SK-N-SH treated with all-trans-retinoic acid at 6 μM for 48 hours (cell line): ENCODE results near the gene CDR2L.
A peak's percentile ranks its signal among the peaks of the same experiment; 100 is the strongest.

ENCODE experiments used
- ATAC-seq: fragments of 200-7000 bp; cut with Tn5 transposase; 3 replicates; pipeline ENCODE4 v1.9.1; 2020; ENCODE audit warnings: mild to moderate bottlenecking, moderate library complexity
- ARNTL ChIP-seq: fragments of 450-650 bp; formaldehyde crosslinking; IDR thresholded peaks from 2 replicates; pipeline ENCODE4 v1.5.0; 2020; ENCODE audit warnings: low read depth, mild to moderate bottlenecking, moderate library complexity, borderline replicate concordance
- BACH2 ChIP-seq: fragments of 250-450 bp; sonication (Bioruptor Pico); IDR thresholded peaks from 2 replicates; pipeline ENCODE4 v1.9.0; 2021; ENCODE audit warnings: mild to moderate bottlenecking, borderline replicate concordance
- CSDC2 ChIP-seq: fragments of 250-450 bp; sonication (Bioruptor Pico); IDR thresholded peaks from 2 replicates; pipeline ENCODE4 v1.5.0; 2020; ENCODE audit warnings: mild to moderate bottlenecking, moderate library complexity
- ESRRG ChIP-seq: fragments of 250-450 bp; sonication (Bioruptor Pico); IDR thresholded peaks from 2 replicates; pipeline ENCODE4 v1.6.1; 2021; ENCODE audit warnings: mild to moderate bottlenecking
- GLIS3 ChIP-seq: fragments of 250-450 bp; sonication (Bioruptor Pico); IDR thresholded peaks from 2 replicates; pipeline ENCODE4 v1.5.0; 2020; ENCODE audit warnings: mild to moderate bottlenecking, moderate library complexity
- PATZ1 ChIP-seq: fragments of 250-450 bp; sonication (Bioruptor Pico); IDR thresholded peaks from 2 replicates; pipeline ENCODE4 v1.8.0; 2020; ENCODE audit warnings: mild to moderate bottlenecking, moderate library complexity, borderline replicate concordance
- PPARA ChIP-seq: fragments of 250-450 bp; sonication (Bioruptor Pico); IDR thresholded peaks from 2 replicates; pipeline ENCODE4 v1.5.0; 2020; ENCODE audit warnings: mild to moderate bottlenecking, borderline replicate concordance
- RARB ChIP-seq: fragments of 250-450 bp; sonication (Bioruptor Pico); IDR thresholded peaks from 2 replicates; pipeline ENCODE4 v1.8.0; 2021; ENCODE audit warnings: mild to moderate bottlenecking, moderate library complexity
- SNAI2 ChIP-seq: fragments of 250-450 bp; sonication (Bioruptor Pico); IDR thresholded peaks from 2 replicates; pipeline ENCODE4 v1.5.0; 2020; ENCODE audit warnings: mild to moderate bottlenecking, moderate library complexity
- TCF4 ChIP-seq: fragments of 250-450 bp; sonication (Bioruptor Pico); IDR thresholded peaks from 2 replicates; pipeline ENCODE4 v1.8.0; 2021; ENCODE audit warnings: mild to moderate bottlenecking, moderate library complexity, borderline replicate concordance
- TOX ChIP-seq: fragments of 250-450 bp; sonication (Bioruptor Pico); IDR thresholded peaks from 2 replicates; pipeline ENCODE4 v1.8.0; 2021; ENCODE audit warnings: mild to moderate bottlenecking, moderate library complexity, borderline replicate concordance
- TSHZ2 ChIP-seq: fragments of 250-450 bp; sonication (Bioruptor Pico); IDR thresholded peaks from 2 replicates; pipeline ENCODE4 v1.5.0; 2020; ENCODE audit warnings: mild to moderate bottlenecking, moderate library complexity
- ZC3H10 ChIP-seq: fragments of 250-450 bp; sonication (Bioruptor Pico); IDR thresholded peaks from 2 replicates; pipeline ENCODE4 v1.5.1; 2021; ENCODE audit warnings: mild to moderate bottlenecking, moderate library complexity
- ZFP3 ChIP-seq: fragments of 250-450 bp; sonication (Bioruptor Pico); IDR thresholded peaks from 2 replicates; pipeline ENCODE4 v1.5.0; 2020; ENCODE audit warnings: mild to moderate bottlenecking, moderate library complexity
- ZFP30 ChIP-seq: fragments of 450-650 bp; formaldehyde crosslinking; IDR thresholded peaks from 2 replicates; pipeline ENCODE4 v1.5.0; 2022; ENCODE audit warnings: mild to moderate bottlenecking, moderate library complexity
- ZNF565 ChIP-seq: fragments of 450-650 bp; formaldehyde crosslinking; conservative IDR thresholded peaks from 2 replicates; pipeline ENCODE4 v1.5.0; 2020; ENCODE audit warnings: low read depth, mild to moderate bottlenecking, moderate library complexity
- TF ChIP-seq, protein P1 (sequence below): fragments of 250-450 bp; sonication (Bioruptor Pico); IDR thresholded peaks from 2 replicates; pipeline ENCODE4 v1.5.1; 2021; ENCODE audit warnings: mild to moderate bottlenecking, moderate library complexity
- TF ChIP-seq, protein P2 (sequence below): fragments of 250-450 bp; sonication (Bioruptor Pico); IDR thresholded peaks from 2 replicates; pipeline ENCODE4 v1.8.0; 2021; ENCODE audit warnings: low read depth, mild to moderate bottlenecking, moderate library complexity, borderline replicate concordance

Gene CDR2L

DNA sequence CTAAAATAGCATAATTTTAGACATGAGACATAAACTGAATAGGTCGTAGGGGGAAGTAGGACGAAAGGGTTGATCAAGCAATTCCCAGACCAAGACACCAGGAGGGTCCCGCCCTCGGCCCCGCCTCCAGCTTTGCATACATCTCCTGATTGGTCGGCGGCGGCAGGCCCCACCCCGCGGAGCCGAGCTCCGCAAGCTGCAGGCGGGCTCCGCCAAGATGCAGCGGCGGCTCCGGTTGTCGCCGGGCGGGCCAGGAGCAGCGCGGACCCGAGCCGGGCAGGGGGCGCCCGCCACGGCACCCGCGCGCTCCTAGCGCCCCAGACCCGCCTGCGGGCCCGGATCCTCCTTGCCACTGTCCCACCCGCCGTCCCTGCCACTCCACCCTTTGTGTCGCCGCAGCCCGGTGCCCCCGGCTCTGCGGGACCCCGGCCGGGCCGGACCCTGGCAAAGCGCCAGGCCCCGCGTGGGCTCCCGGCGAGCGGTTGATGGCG, at the start of gene CDR2L:
Gene CDR2L, plus strand, starts transcription at position 215 of the 491 bp plus-strand sequence. CDS start 412 bp downstream, outside the sequence.
- TF ChIP-seq CSDC2 (CRISPR knock-in tag) = peak; percentile 41; the same call in 1 of the 2 replicates
- TF ChIP-seq TSHZ2 (CRISPR knock-in tag) = 0 out of 2 replicates have a peak, but pooled peaks have one; percentile 12
- no peak for TF ChIP-seq ESRRG
- peak; percentile 90 for ATAC-seq

GRCh38 chr17:74938194-74938950, 49.1 kb upstream of the CDR2L start:
- TF ChIP-seq TSHZ2 (CRISPR knock-in tag) (no peak), BACH2 (CRISPR knock-in tag) (no peak), ESRRG (no peak), ARNTL (CRISPR knock-in tag) (no peak), PATZ1 (CRISPR knock-in tag) (no peak), TCF4 (CRISPR knock-in tag) (no peak), SNAI2 (no peak), ZFP3 (no peak), ZNF565 (CRISPR knock-in tag) (no peak), RARB (CRISPR knock-in tag) (no peak), PPARA (CRISPR knock-in tag) (no peak), TOX (CRISPR knock-in tag) (no peak), GLIS3 (no peak)
- TF ChIP-seq, protein P1, sequence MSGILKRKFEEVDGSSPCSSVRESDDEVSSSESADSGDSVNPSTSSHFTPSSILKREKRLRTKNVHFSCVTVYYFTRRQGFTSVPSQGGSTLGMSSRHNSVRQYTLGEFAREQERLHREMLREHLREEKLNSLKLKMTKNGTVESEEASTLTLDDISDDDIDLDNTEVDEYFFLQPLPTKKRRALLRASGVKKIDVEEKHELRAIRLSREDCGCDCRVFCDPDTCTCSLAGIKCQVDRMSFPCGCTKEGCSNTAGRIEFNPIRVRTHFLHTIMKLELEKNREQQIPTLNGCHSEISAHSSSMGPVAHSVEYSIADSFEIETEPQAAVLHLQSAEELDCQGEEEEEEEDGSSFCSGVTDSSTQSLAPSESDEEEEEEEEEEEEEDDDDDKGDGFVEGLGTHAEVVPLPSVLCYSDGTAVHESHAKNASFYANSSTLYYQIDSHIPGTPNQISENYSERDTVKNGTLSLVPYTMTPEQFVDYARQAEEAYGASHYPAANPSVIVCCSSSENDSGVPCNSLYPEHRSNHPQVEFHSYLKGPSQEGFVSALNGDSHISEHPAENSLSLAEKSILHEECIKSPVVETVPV (CRISPR knock-in tag) = no peak
- TF ChIP-seq, protein P2, sequence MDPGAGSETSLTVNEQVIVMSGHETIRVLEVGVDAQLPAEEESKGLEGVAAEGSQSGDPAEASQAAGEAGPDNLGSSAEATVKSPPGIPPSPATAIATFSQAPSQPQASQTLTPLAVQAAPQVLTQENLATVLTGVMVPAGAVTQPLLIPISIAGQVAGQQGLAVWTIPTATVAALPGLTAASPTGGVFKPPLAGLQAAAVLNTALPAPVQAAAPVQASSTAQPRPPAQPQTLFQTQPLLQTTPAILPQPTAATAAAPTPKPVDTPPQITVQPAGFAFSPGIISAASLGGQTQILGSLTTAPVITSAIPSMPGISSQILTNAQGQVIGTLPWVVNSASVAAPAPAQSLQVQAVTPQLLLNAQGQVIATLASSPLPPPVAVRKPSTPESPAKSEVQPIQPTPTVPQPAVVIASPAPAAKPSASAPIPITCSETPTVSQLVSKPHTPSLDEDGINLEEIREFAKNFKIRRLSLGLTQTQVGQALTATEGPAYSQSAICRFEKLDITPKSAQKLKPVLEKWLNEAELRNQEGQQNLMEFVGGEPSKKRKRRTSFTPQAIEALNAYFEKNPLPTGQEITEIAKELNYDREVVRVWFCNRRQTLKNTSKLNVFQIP (CRISPR knock-in tag) = no peak
- ATAC-seq = no peak

DNA sequence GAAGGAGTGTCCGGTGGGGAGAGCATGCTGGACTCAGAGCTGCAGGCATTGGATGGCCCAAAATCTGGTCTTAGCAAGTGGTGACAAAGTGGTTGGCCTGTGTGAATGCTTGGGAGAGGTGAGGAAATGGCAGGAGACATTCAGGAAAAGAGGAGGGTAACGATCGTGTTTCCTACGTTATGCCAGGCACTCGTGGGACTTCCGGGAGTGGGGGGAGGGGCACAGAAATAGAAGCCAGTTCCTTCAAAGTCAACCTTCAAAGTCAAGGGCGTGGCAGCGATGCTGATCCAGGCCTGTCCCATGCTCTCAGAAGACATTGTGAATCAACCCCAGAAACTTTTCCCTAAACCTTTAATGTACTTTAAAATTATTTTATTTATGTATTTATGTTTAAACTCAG, 47.9 kb upstream of the CDR2L start:
- no peak for TF ChIP-seq ZFP30 (CRISPR knock-in tag)
- TF ChIP-seq ZC3H10 = no peak
- no peak for TF ChIP-seq RARB (CRISPR knock-in tag)
- no peak for TF ChIP-seq TOX (CRISPR knock-in tag)
- TF ChIP-seq ARNTL (CRISPR knock-in tag) = no peak

More for the DNA sequence above, 47.9 kb upstream of the CDR2L start:
- ATAC-seq = no peak
